GM12892 (cell line): ENCODE measurements around the gene PPP1CA.

Experiments used
- POLR2A ChIP-seq: IDR thresholded peaks from 2 replicates; pipeline ENCODE4 v1.6.1; 2011; ENCODE audit warnings: low read depth, low read length, control low read depth
- POLR2AphosphoS5 ChIP-seq: IDR thresholded peaks from 2 replicates; pipeline ENCODE4 v1.6.1; 2011; ENCODE audit warnings: low read depth, low read length, control low read depth

DNA sequence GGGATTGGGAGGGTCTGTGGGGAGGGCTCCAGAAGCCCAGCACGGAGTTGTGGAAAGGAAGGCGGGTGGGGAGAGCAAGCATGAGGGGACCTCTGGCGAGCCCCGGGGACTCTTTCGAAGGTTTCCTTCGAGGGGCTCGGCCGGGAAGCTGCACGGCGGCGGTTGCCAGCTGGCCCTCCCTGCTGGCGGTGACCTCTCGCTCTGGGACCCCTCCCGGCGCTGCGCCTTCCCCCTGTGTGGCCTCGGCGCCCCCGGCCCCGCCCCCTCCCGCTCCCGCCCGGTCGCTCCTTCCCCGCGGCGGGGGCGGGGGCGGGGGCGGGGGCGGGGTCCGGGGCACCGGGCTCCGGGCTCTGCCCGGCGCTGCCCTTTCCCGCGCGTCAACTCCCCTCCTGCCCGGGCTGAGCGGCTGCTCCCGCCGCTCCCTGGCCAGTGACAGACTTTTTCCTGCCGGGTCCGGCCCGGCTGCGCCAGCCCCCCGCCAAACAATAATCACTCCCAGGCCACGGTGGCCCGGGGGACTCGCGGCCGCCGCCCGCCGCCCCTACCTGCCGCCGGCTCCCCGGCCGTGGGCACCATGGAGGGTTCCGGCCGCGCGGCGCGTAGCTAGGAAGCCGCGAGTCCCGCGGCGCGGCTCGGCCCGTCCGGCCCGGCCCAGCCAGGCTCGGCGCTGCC lies 29.2 kb downstream of the PPP1CA start:
- TF ChIP-seq POLR2A = no peak
- no peak for TF ChIP-seq POLR2AphosphoS5
